ENCODE results near the gene PROM1. TPM values are rescaled to one million over a fixed set of nuclear protein-coding genes. Genes with fewer than 3 reads are reported as not detected.

PROM1 gene
- total RNA-seq, 1 experiment from 2014 or later: 17.7 TPM

GRCh38 chr4:16039139-16039538 lies 44.7 kb downstream of the PROM1 start:
- Histone ChIP-seq H3K79me2 (ENCODE audit: insufficient read depth, low read length) (no peaks in the 10 kb centered on the region), H3K4me2 (ENCODE audit: low read length) (no peak overlapping the region), H4K20me1 (ENCODE audit: insufficient read depth) (no peaks in the 10 kb centered on the region), H3K27me3 (ENCODE audit: insufficient read depth, low read length) (no peaks in the 10 kb centered on the region), H3K27ac (ENCODE audit: low read depth, low read length) (no peak overlapping the region), H3K9ac (ENCODE audit: low read length) (no peak overlapping the region), H3K36me3 (ENCODE audit: control insufficient read depth in 1 of 2, insufficient read depth in 2 of 2, low read length in 2 of 2) (no peaks in the 10 kb centered on the region), H3K4me1 (ENCODE audit: control insufficient read depth in 1 of 2, insufficient read depth in 2 of 2, low read length in 2 of 2) (0 out of 4 replicates have a peak, but pooled peaks cover 0 to 2% of the 10 kb centered on the region in 2 experiments), H3K9me2 (ENCODE audit: insufficient read depth) (no peaks in the 10 kb centered on the region), H3K9me3 (ENCODE audit: control insufficient read depth in 1 of 2, insufficient read depth in 1 of 2, low read depth in 1 of 2, low read length in 2 of 2) (no peaks in the 10 kb centered on the region), H2AFZ (ENCODE audit: low read depth, low read length, poor library complexity, severe bottlenecking) (no peak overlapping the region), H3K4me3 (replicated peaks in 1 of 2; ENCODE audit: low read depth in 1 of 2, low read length in 2 of 2) (no peak overlapping the region)
- ChIA-PET POLR2A (no interaction called here), RAD21 (ENCODE audit: low non-redundant PET in 1 of 2, low total read pairs in 2 of 2, uncharacterized antibody in 2 of 2, unreplicated experiment in 2 of 2) (no interaction called here), CTCF (no interaction called here)
- no TSS peak for BruUV-seq (replicated peaks)
- ATAC-seq: no peak
- intact Hi-C loops (cut with micrococcal nuclease): no loop called here
- DNase-seq (ENCODE audit: low read depth, low spot score): no peak
- TF ChIP-seq ZNF274 (IDR thresholded peaks at IDR 0.05; ENCODE audit: low read depth, low read length): no peak
- no peak for TF ChIP-seq YY1 (IDR thresholded peaks at IDR 0.05; ENCODE audit: extremely low read depth, insufficient replicate concordance, low read depth, low read length)
- no peak for TF ChIP-seq POLR2A (IDR thresholded peaks at IDR 0.05; ENCODE audit: borderline replicate concordance, extremely low read depth, insufficient read depth, insufficient read length)
- TF ChIP-seq MAX (IDR thresholded peaks at IDR 0.05): no peak
- no peak for TF ChIP-seq POLR2AphosphoS5 (IDR thresholded peaks at IDR 0.05; ENCODE audit: low read depth, low read length)
- TF ChIP-seq RAD21 (IDR thresholded peaks at IDR 0.05; ENCODE audit: low read depth): no peak
- TF ChIP-seq SP1 (IDR thresholded peaks at IDR 0.05; ENCODE audit: low read depth): no peak
- TF ChIP-seq ATF3 (IDR thresholded peaks at IDR 0.05): no peak
- no peak for TF ChIP-seq JUND (IDR thresholded peaks at IDR 0.05)
- TF ChIP-seq EZH2 (IDR thresholded peaks at IDR 0.05): no peak
- TF ChIP-seq EZH2phosphoT487 (IDR thresholded peaks at IDR 0.05; ENCODE audit: borderline replicate concordance): no peak
- TF ChIP-seq REST (IDR thresholded peaks at IDR 0.05; ENCODE audit: low read depth): no peak
- TF ChIP-seq SRF (IDR thresholded peaks at IDR 0.05; ENCODE audit: low read depth): no peak
- TF ChIP-seq EGR1 (IDR thresholded peaks at IDR 0.05; ENCODE audit: low read depth): no peak
- no peak for TF ChIP-seq SIN3A (IDR thresholded peaks at IDR 0.05; ENCODE audit: low read depth)

Data from HCT116 (cell line).